HG03460 (cell line): ENCODE data around the gene SPATA31C1.
"Not testable (repeated sequence)": the region's sequence is repeated elsewhere in the genome, so short reads cannot be mapped to it uniquely, and the experiment has no call there.

Source experiments
- ATAC-seq: cut with Tn5 transposase; IDR thresholded peaks from one replicate; pipeline ENCODE4 v1.9.1; 2021; ENCODE audit not compliant: unreplicated experiment

SPATA31C1 gene

GRCh38 chr9:87934444-87934843 lies 16.7 kb downstream of the SPATA31C1 start:
- not testable (repeated sequence) for ATAC-seq

GRCh38 chr9:87937352-87937751 lies 19.6 kb downstream of the SPATA31C1 start:
- ATAC-seq, result not testable (repeated sequence)

- not testable (repeated sequence) for ATAC-seq
Measured at GRCh38 chr9:87937918-87938317, 20.2 kb downstream of the SPATA31C1 start.

GRCh38 chr9:87938336-87938735 lies 20.6 kb downstream of the SPATA31C1 start:
- ATAC-seq, result not testable (repeated sequence)

GRCh38 chr9:87939096-87939495 lies 21.3 kb downstream of the SPATA31C1 start:
- not testable (repeated sequence) for ATAC-seq

GRCh38 chr9:87944096-87944495 lies 26.3 kb downstream of the SPATA31C1 start:
- ATAC-seq, result no peak

GRCh38 chr9:87944682-87945081 lies 26.9 kb downstream of the SPATA31C1 start:
- ATAC-seq, result no peak

GRCh38 chr9:87950296-87950695 lies 32.5 kb downstream of the SPATA31C1 start:
- ATAC-seq, result no peak

GRCh38 chr9:87950765-87951488 lies 33.2 kb downstream of the SPATA31C1 start:
- ATAC-seq, result no peak

- no peak for ATAC-seq
Measured at GRCh38 chr9:87954230-87954629, 36.5 kb downstream of the SPATA31C1 start.

- ATAC-seq, result no peak
Measured at GRCh38 chr9:87957839-87958238, 40.1 kb downstream of the SPATA31C1 start.

GRCh38 chr9:87958591-87958990 lies 40.8 kb downstream of the SPATA31C1 start:
- no peak for ATAC-seq

- no peak for ATAC-seq
Measured at GRCh38 chr9:87959916-87960581, 42.3 kb downstream of the SPATA31C1 start.

GRCh38 chr9:87963770-87964169 lies 46.0 kb downstream of the SPATA31C1 start:
- ATAC-seq, result no peak

GRCh38 chr9:87964826-87965225 lies 47.1 kb downstream of the SPATA31C1 start:
- no peak for ATAC-seq

- no peak for ATAC-seq
Measured at GRCh38 chr9:87968155-87968554, 50.4 kb downstream of the SPATA31C1 start.

GRCh38 chr9:87970602-87971001 lies 52.8 kb downstream of the SPATA31C1 start:
- ATAC-seq, result no peak

GRCh38 chr9:87973122-87973521 lies 55.4 kb downstream of the SPATA31C1 start:
- ATAC-seq, result no peak
